Measurements from ENCODE around the gene RFPL3.

DNA sequence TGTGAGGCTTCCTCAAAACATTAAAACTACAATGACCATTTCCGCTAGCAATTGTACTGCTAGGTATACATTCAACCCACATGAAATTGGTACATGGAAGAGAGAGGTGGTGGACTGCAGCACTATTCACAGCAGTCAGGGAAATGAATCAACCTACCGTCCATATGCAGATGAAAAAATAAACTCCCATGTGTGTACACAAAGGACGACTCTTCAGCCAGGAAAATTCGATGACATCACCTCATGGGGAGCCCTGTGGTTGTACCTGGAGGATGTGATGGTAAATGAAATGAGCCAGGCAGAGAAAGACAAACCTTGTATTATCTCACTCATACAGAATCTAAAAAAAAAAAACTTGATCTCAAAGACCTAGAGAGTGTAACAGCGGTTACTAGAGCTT, 23.3 kb downstream of the RFPL3 start:
- TF ChIP-seq ESRRG (CRISPR knock-in tag; IDR thresholded peaks at IDR 0.05) (no peak), ZNF565 (CRISPR knock-in tag; conservative IDR thresholded peaks at IDR 0.05; ENCODE audit: low read depth) (no peak)
- TF ChIP-seq, protein P1, sequence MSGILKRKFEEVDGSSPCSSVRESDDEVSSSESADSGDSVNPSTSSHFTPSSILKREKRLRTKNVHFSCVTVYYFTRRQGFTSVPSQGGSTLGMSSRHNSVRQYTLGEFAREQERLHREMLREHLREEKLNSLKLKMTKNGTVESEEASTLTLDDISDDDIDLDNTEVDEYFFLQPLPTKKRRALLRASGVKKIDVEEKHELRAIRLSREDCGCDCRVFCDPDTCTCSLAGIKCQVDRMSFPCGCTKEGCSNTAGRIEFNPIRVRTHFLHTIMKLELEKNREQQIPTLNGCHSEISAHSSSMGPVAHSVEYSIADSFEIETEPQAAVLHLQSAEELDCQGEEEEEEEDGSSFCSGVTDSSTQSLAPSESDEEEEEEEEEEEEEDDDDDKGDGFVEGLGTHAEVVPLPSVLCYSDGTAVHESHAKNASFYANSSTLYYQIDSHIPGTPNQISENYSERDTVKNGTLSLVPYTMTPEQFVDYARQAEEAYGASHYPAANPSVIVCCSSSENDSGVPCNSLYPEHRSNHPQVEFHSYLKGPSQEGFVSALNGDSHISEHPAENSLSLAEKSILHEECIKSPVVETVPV (CRISPR knock-in tag; IDR thresholded peaks at IDR 0.05), result no peak
- TF ChIP-seq, protein P2, sequence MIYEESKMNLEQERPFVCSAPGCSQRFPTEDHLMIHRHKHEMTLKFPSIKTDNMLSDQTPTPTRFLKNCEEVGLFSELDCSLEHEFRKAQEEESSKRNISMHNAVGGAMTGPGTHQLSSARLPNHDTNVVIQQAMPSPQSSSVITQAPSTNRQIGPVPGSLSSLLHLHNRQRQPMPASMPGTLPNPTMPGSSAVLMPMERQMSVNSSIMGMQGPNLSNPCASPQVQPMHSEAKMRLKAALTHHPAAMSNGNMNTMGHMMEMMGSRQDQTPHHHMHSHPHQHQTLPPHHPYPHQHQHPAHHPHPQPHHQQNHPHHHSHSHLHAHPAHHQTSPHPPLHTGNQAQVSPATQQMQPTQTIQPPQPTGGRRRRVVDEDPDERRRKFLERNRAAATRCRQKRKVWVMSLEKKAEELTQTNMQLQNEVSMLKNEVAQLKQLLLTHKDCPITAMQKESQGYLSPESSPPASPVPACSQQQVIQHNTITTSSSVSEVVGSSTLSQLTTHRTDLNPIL (CRISPR knock-in tag; IDR thresholded peaks at IDR 0.05; ENCODE audit: low read depth), result no peak
- TF ChIP-seq, protein P3, sequence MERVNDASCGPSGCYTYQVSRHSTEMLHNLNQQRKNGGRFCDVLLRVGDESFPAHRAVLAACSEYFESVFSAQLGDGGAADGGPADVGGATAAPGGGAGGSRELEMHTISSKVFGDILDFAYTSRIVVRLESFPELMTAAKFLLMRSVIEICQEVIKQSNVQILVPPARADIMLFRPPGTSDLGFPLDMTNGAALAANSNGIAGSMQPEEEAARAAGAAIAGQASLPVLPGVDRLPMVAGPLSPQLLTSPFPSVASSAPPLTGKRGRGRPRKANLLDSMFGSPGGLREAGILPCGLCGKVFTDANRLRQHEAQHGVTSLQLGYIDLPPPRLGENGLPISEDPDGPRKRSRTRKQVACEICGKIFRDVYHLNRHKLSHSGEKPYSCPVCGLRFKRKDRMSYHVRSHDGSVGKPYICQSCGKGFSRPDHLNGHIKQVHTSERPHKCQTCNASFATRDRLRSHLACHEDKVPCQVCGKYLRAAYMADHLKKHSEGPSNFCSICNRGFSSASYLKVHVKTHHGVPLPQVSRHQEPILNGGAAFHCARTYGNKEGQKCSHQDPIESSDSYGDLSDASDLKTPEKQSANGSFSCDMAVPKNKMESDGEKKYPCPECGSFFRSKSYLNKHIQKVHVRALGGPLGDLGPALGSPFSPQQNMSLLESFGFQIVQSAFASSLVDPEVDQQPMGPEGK (CRISPR knock-in tag; IDR thresholded peaks at IDR 0.05; ENCODE audit: borderline replicate concordance), result no peak

All from SK-N-SH treated with all-trans-retinoic acid at 6 μM for 48 hours (cell line).